Measurements from ENCODE around the gene LMCD1. TPM values are rescaled to one million over a fixed set of nuclear protein-coding genes. Genes with fewer than 3 reads are reported as not detected.
A peak's percentile ranks its signal among the peaks of the same experiment; 100 is the strongest.

Gene LMCD1
- total and polyA plus RNA-seq, 2 of the 4 experiments (the other 2 are of a cell fraction) = 50.0 to 53.8 TPM

- Histone ChIP-seq H2BK120ac (ENCODE audit: low read depth, low read length) (peak overlapping the region; percentile 64), H4K20me1 (ENCODE audit: insufficient read depth, low read length) (no peaks in the 10 kb centered on the region), H3K9me1 (ENCODE audit: insufficient read depth, low read length) (peaks cover 27% of the 10 kb centered on the region), H3K14ac (replicated peaks; ENCODE audit: low read depth, low read length) (0 out of 2 replicates have a peak overlapping the region, but pooled peaks have one; percentile 6), H4K91ac (ENCODE audit: insufficient read depth, low read depth, low read length) (peak overlapping the region; percentile 1; the same call in 1 of the 2 replicates), H2AK9ac (replicated peaks; ENCODE audit: low read depth, low read length, poor library complexity) (no peak overlapping the region), H2BK15ac (ENCODE audit: low read depth, low read length) (no peak overlapping the region), H2AK5ac (ENCODE audit: low read depth, low read length) (peak overlapping the region; percentile 33; the same call in 1 of the 2 replicates), H2AFZ (replicated peaks; ENCODE audit: low read length, poor library complexity) (no peak overlapping the region), H3K9ac (ENCODE audit: low read depth, low read length) (no peak overlapping the region), H3K56ac (ENCODE audit: extremely low read depth, insufficient read depth, low read length) (no peak overlapping the region), H2BK5ac (ENCODE audit: low read depth, low read length, poor library complexity, severe bottlenecking) (no peak overlapping the region), H3K27me3 (ENCODE audit: control insufficient read depth, insufficient read depth, low read length) (no peaks in the 10 kb centered on the region), H3K36me3 (ENCODE audit: control insufficient read depth, insufficient read depth, low read length) (peaks cover 11% of the 10 kb centered on the region), H3K23ac (ENCODE audit: low read depth, low read length) (no peak overlapping the region), H2BK20ac (ENCODE audit: low read depth, low read length) (peak overlapping the region; percentile 65), H3K18ac (ENCODE audit: low read depth, low read length) (peak overlapping the region; percentile 65), H4K8ac (ENCODE audit: low read depth in 2 of 2, low read length in 2 of 2) (peak overlapping the region; percentile 15 to 50; a peak in 3 of 4 replicates), H3K4me3 (ENCODE audit: insufficient read depth, low read depth, low read length) (no peak overlapping the region), H3K9me3 (ENCODE audit: control insufficient read depth, insufficient read depth, low read length) (no peaks in the 10 kb centered on the region), H3K4ac (ENCODE audit: low read depth, low read length) (peak overlapping the region; percentile 77), H3K4me1 (ENCODE audit: control insufficient read depth, insufficient read depth, low read length) (peaks cover 29% of the 10 kb centered on the region), H4K5ac (ENCODE audit: low read depth, low read length) (peak overlapping the region; percentile 77), H3K27ac (ENCODE audit: insufficient read depth, low read length) (peak overlapping the region; percentile 44; the same call in 1 of the 2 replicates), H3K79me1 (ENCODE audit: low read depth in 1 of 2, low read length in 2 of 2) (no peaks in the 10 kb centered on the region), H3K4me2 (ENCODE audit: low read depth, low read length) (no peak overlapping the region)
- intact Hi-C loops (cut with micrococcal nuclease) = loop anchor here (5.0 kb wide), 1 partner anchor 114 kb away; no protein-coding TSS in a partner anchor
- POLR2A ChIA-PET (ENCODE audit: unreplicated experiment) = no interaction called here
- ATAC-seq (ENCODE audit: low read depth) (no peak), DNase-seq (no peak)
- 98% methylated on average over 4 of the region's 5 CpGs; no CpG with 5 or more reads in 1 of the 2 experiments for WGBS, 2 experiments (ENCODE audit: extremely low coverage in 2 of 2, insufficient read length in 1 of 2)
- CTCF ChIA-PET = no interaction called here
- no peak for TF ChIP-seq MXI1 (IDR thresholded peaks at IDR 0.05; ENCODE audit: borderline replicate concordance, low read depth, low read length)
- no peak for TF ChIP-seq NFE2L2 (IDR thresholded peaks at IDR 0.05; ENCODE audit: low read depth, low read length)
- no peak for TF ChIP-seq MAZ (IDR thresholded peaks at IDR 0.05; ENCODE audit: borderline replicate concordance, low read depth, low read length)
- TF ChIP-seq USF2 (IDR thresholded peaks at IDR 0.05; ENCODE audit: low read depth, low read length) = no peak
- BruUV-seq (replicated peaks) = no TSS peak
- dilution Hi-C loops (cut with HindIII; ENCODE audit: low sequenced_read_pairs, unreplicated experiment) = no loop called here
- in situ Hi-C loops (cut with MboI; ENCODE audit: low sequenced_read_pairs) = no loop called here
Observed at GRCh38 chr3:8556473-8556869, 54.8 kb downstream of the LMCD1 start.

Measured in IMR-90 (cell line).